Endodermal cell (in vitro differentiated cells): Measurements from ENCODE around the gene RIMBP2. TPM values are rescaled to one million over a fixed set of nuclear protein-coding genes. Genes with fewer than 3 reads are reported as not detected.

Source experiments
- DNase-seq: peaks from one replicate; pipeline ENCODE4 v3.0.0-alpha.2; 2017
- H3K27ac ChIP-seq: 2 replicates; pipeline ENCODE4 v1.5.1; 2013; ENCODE audit warnings: mild to moderate bottlenecking, low read depth, low read length, moderate library complexity
- H3K27me3 ChIP-seq: 2 replicates; pipeline ENCODE4 v1.6.1; 2013; ENCODE audit warnings: mild to moderate bottlenecking, low read length, moderate library complexity; ENCODE audit not compliant: insufficient read depth, control insufficient read depth, poor library complexity, severe bottlenecking
- H3K36me3 ChIP-seq: 2 replicates; pipeline ENCODE4 v1.7.0; 2013; ENCODE audit warnings: mild to moderate bottlenecking, low read length, moderate library complexity; ENCODE audit not compliant: control insufficient read depth, insufficient read depth
- H3K4me1 ChIP-seq: one replicate; pipeline ENCODE4 v1.7.0; 2013; ENCODE audit warnings: low read length; ENCODE audit not compliant: control insufficient read depth, insufficient read depth
- H3K4me3 ChIP-seq: 2 replicates; pipeline ENCODE4 v1.5.1; 2013; ENCODE audit warnings: mild to moderate bottlenecking, low read length, moderate library complexity
- H3K9ac ChIP-seq: 2 replicates; pipeline ENCODE4 v1.6.1; 2013; ENCODE audit warnings: mild to moderate bottlenecking, low read length, moderate library complexity; ENCODE audit not compliant: poor library complexity, severe bottlenecking; ENCODE audit errors: extremely low read depth
- H3K9me3 ChIP-seq: 2 replicates; pipeline ENCODE4 v1.6.1; 2013; ENCODE audit warnings: mild to moderate bottlenecking, low read length, moderate library complexity; ENCODE audit not compliant: control insufficient read depth
- H3K27ac Mint-ChIP-seq: 2 replicates; pipeline ENCODE4 v1.8.0; 2020; ENCODE audit warnings: mixed read lengths
- H3K27me3 Mint-ChIP-seq: 2 replicates; pipeline ENCODE4 v1.8.0; 2021; ENCODE audit warnings: mild to moderate bottlenecking, mixed read lengths; ENCODE audit not compliant: insufficient read depth
- H3K36me3 Mint-ChIP-seq: 2 replicates; pipeline ENCODE4 v1.8.0; 2020; ENCODE audit warnings: low read depth, mixed read lengths
- H3K4me1 Mint-ChIP-seq: 2 replicates; pipeline ENCODE4 v1.8.0; 2020; ENCODE audit warnings: mixed read lengths
- H3K4me3 Mint-ChIP-seq: 2 replicates; pipeline ENCODE4 v1.8.0; 2020; ENCODE audit warnings: mild to moderate bottlenecking, moderate library complexity, mixed read lengths
- H3K9me3 Mint-ChIP-seq: 2 replicates; pipeline ENCODE4 v1.8.0; 2020; ENCODE audit warnings: mild to moderate bottlenecking, mixed read lengths
- WGBS, 2 experiments: methylation state at CpG; one replicate each; pipeline versions ENCODE4 v1.1.5 to v1.1.7; 2013; ENCODE audit warnings: missing lambda C conversion rate in 2 of 2, mixed read lengths in 1 of 2; ENCODE audit not compliant: insufficient coverage in 1 of 2, insufficient read length in 1 of 2; 5-methylcytosine and 5-hydroxymethylcytosine counted together
- total RNA-seq, 2 donors: library from RNA; stranded (reverse); fragmentation: NEBNext Ultra II Directional in 1 of 2; extraction: Animal tissue kit (Norgen Biotek cat#: 25700) in 1 of 2; gene quantifications; 2 replicates in 1 of 2; 3 replicates in 1 of 2; pipeline ENCODE4 v1.2.1, GENCODE V29; 2021
- TF ChIP-seq, protein P1 (sequence below): fragments of 200-600 bp; sonication (generic); conservative IDR thresholded peaks from 2 replicates; pipeline ENCODE4 v1.5.0; 2021; ENCODE audit warnings: antibody characterized with exemption, mild to moderate bottlenecking

RIMBP2 gene
- total RNA-seq, 2 donors from 2014 or later, result 0.13 to 3.4 TPM

GRCh38 chr12:130568041-130568440 lies 148.1 kb downstream of the RIMBP2 start:
- Histone ChIP-seq H3K27me3 (no peaks in the 10 kb centered on the region), H3K9ac (no peak overlapping the region), H3K4me3 (no peak overlapping the region), H3K27ac (no peak overlapping the region), H3K4me1 (no peaks in the 10 kb centered on the region), H3K36me3 (no peaks in the 10 kb centered on the region), H3K9me3 (peaks cover 5% of the 10 kb centered on the region)
- no peaks in the 10 kb centered on the region for H3K36me3 Mint-ChIP-seq
- H3K9me3 Mint-ChIP-seq, result peaks cover 20% of the 10 kb centered on the region
- no peak for DNase-seq
- no peak overlapping the region for H3K27ac Mint-ChIP-seq
- 86 to 88% methylated on average over 1 to 2 of the region's 2 CpGs for WGBS, 2 experiments
- no peaks in the 10 kb centered on the region for H3K4me1 Mint-ChIP-seq
- H3K4me3 Mint-ChIP-seq, result no peak overlapping the region
- TF ChIP-seq, protein P1, sequence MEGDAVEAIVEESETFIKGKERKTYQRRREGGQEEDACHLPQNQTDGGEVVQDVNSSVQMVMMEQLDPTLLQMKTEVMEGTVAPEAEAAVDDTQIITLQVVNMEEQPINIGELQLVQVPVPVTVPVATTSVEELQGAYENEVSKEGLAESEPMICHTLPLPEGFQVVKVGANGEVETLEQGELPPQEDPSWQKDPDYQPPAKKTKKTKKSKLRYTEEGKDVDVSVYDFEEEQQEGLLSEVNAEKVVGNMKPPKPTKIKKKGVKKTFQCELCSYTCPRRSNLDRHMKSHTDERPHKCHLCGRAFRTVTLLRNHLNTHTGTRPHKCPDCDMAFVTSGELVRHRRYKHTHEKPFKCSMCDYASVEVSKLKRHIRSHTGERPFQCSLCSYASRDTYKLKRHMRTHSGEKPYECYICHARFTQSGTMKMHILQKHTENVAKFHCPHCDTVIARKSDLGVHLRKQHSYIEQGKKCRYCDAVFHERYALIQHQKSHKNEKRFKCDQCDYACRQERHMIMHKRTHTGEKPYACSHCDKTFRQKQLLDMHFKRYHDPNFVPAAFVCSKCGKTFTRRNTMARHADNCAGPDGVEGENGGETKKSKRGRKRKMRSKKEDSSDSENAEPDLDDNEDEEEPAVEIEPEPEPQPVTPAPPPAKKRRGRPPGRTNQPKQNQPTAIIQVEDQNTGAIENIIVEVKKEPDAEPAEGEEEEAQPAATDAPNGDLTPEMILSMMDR, result no peak
- peaks cover 1% of the 10 kb centered on the region for H3K27me3 Mint-ChIP-seq

- H3K4me3 ChIP-seq, result no peak overlapping the region
- TF ChIP-seq, protein P1, result no peak
- H3K27ac ChIP-seq, result no peak overlapping the region
- peaks cover 3% of the 10 kb centered on the region for H3K27me3 Mint-ChIP-seq
- no peak overlapping the region for H3K9ac ChIP-seq
- no peaks in the 10 kb centered on the region for H3K36me3 Mint-ChIP-seq
- H3K27ac Mint-ChIP-seq, result no peak overlapping the region
- H3K4me3 Mint-ChIP-seq, result no peak overlapping the region
- 86 to 92% methylated on average over 6 of the region's 6 CpGs for WGBS, 2 experiments
- H3K9me3 ChIP-seq, result peaks cover 5% of the 10 kb centered on the region
- H3K4me1 Mint-ChIP-seq, result no peaks in the 10 kb centered on the region
- H3K27me3 ChIP-seq, result no peaks in the 10 kb centered on the region
- DNase-seq, result no peak
- H3K36me3 ChIP-seq, result no peaks in the 10 kb centered on the region
- H3K4me1 ChIP-seq, result no peaks in the 10 kb centered on the region
- peaks cover 20% of the 10 kb centered on the region for H3K9me3 Mint-ChIP-seq
These were observed 149.5 kb downstream of the RIMBP2 start for GRCh38 chr12:130566446-130567155.

GRCh38 chr12:130565189-130565588 lies 150.9 kb downstream of the RIMBP2 start:
- Mint-ChIP-seq H3K36me3 (no peaks in the 10 kb centered on the region), H3K9me3 (peaks cover 20% of the 10 kb centered on the region), H3K27me3 (peaks cover 3% of the 10 kb centered on the region), H3K27ac (no peak overlapping the region), H3K4me3 (no peak overlapping the region), H3K4me1 (no peaks in the 10 kb centered on the region)
- Histone ChIP-seq H3K4me1 (no peaks in the 10 kb centered on the region), H3K36me3 (no peaks in the 10 kb centered on the region), H3K27me3 (no peaks in the 10 kb centered on the region), H3K27ac (no peak overlapping the region), H3K9me3 (peaks cover 5% of the 10 kb centered on the region), H3K9ac (no peak overlapping the region), H3K4me3 (no peak overlapping the region)
- DNase-seq, result no peak
- 94% methylated on average over 1 of the region's 1 CpG; no CpG with 5 or more reads in 1 of the 2 experiments for WGBS, 2 experiments
- TF ChIP-seq, protein P1, result no peak
